ENCODE data around the gene JAG2. TPM values are rescaled to one million over a fixed set of nuclear protein-coding genes. Genes with fewer than 3 reads are reported as not detected.
"Not testable (repeated sequence)": the region's sequence is repeated elsewhere in the genome, so short reads cannot be mapped to it uniquely, and the experiment has no call there.

JAG2 gene
- total RNA-seq, 1 donor from 2014 or later, result 18.9 TPM

DNA sequence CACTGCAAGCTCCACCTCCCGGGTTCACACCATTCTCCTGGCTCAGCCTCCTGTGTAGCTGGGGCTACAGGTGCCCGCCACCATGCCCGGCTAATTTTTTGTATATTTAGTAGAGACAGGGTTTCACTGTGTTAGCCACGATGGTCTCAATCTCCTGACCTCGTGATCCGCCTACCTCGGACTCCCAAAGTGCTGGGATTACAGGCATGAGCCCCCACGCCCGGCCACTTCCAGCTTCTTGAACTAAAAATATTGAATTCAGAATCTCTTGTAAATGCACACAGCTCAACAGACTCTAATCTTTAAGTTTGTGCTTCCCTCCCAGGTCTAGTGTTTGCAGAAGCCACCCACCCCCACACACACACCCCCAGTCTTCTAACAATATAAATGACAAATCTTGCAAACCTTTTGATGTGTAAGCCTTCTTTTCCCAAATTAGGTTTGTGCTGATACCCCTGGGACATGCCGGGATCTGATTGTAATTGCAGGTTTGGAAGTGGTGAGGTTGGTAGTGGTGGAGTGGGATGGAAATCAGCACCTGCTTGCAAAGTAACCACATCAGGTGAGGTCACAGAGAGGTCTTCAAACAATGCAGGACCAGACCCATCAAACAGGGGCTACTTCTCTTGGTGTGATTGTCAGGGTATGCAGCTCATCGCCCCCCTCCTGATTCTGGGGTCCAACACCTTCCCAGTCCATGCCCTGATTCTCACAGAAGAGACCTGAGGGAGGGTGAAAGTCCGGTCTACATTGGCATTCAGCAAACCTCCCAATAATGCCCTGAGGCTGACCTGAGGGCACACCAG, 51.9 kb downstream of the JAG2 start:
- ATAC-seq, result no peak

DNA sequence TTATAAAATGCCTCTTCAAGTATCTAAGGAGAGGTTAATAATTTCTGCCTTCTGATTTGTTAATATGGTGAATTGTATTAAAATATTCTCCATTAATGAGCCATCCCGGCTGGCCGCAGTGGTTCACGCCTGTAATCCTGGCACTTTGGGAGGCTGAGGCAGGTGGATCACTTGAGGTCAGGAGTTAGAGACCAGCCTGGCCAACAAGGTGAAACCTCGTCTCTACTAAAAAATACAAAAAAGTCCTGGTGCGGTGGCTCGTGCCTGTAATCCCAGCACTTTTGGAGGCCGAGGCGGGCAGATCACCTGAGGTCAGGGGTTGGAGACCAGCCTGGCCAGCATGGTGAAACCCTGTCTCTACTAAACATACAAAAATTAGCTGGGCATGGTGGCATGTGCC, 59.3 kb downstream of the JAG2 start:
- not testable (repeated sequence) for ATAC-seq

DNA sequence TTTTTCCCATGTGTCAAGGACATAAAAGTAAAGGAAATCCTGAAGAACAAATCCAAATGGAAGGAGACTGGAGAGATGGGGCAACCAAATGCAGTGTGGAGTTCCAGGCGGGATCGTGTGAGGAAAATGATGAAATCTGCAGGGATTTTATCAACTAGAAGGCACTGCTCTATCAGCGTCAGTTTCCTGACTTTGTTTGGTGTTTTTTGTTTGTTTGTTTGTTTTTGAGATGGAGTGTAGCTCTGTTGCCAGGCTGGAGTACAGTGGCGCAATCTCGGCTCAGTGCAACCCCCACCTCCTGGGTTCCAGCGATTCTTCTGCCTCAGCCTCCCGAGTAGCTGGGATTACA, 60.1 kb downstream of the JAG2 start:
- ATAC-seq, result no peak

GRCh38 chr14:105107781-105108515, 60.6 kb downstream of the JAG2 start:
- ATAC-seq, result no peak

DNA sequence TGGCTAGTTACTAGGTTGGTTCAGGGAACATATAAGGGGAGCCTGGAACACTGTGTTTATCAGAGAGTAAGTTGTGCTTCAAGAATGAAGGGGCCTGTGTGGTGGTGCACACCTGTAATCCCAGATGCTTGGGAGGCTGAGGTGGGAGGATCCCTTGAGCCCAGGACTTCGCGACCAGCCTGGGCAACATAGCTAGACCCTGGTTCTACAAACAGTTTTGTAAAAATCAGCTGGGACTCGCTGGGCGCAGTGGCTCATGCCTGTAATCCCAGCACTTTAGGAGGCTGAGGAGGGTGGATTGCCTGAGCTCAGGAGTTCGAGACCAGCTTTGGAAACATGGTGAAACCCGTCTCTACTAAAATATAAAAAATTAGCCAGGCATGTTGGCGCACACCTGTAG, 61.2 kb downstream of the JAG2 start:
- ATAC-seq, result no peak

DNA sequence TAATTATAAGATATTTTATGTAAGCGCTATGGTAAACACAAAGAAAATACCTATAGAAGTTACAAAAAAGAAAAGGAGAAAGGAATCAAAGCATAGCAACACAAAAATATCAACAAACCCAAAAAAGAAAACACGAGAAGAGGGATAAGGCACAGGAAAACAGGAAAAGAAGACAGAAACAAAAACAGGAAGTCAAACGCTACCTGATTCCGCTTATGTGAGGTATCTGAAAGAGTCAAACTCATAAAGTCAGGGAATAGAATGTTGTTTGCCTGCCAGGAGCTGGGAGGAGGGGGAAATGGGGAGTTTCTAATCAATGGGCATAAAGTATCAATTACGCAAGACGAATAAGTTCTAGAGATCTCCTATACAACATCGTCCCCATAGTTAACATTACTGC, 63.4 kb downstream of the JAG2 start:
- ATAC-seq, result no peak

- ATAC-seq, result no peak
Measured at GRCh38 chr14:105102893-105103292, 65.7 kb downstream of the JAG2 start.

DNA sequence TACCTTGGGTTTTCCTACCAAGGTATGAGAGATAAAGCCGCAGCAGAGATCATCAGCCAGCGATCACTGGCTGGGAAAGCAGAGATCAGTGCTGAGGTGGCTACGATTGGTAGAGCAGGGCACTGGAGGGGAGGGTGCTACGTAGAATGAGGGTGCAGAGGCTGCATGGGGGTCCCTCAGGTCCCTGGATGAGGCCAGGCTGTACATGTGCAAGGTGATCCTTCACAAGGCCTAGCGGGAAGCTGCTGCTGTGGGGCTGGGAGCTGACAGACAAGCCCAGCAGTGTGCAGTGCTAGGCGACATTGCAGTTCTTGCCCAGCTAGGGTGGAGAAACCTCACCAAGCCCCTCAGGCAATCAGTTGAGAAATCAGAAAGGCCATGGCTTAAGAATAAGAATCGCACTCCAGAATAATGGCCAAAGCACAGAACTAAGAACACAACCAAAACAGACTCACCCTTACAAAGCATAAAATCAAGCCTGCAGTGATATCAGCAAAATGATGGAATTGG, 66.2 kb downstream of the JAG2 start:
- peak; percentile 37 for ATAC-seq

GRCh38 chr14:105100910-105101309, 67.7 kb downstream of the JAG2 start:
- no peak for ATAC-seq

GRCh38 chr14:105099778-105100177, 68.8 kb downstream of the JAG2 start:
- ATAC-seq, result no peak

DNA sequence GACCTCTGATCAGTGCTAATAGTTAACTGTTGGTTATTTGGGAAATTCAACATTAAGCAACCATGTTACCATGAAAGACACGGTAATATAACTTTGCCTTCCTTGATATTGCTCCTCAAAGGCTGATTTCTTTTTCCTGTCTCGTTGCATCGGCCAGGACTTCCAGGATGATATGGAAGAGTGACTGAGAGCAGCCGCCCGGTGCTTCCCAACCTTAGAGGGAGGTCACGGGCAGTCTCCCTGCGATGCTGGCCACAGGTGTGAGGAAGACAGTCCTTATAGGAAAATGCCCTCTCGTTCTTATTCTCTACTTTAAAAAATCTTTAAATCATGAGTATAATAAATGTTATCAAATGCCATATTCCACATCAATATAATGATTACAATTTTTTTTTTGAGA, 70.3 kb downstream of the JAG2 start:
- no peak for ATAC-seq

DNA sequence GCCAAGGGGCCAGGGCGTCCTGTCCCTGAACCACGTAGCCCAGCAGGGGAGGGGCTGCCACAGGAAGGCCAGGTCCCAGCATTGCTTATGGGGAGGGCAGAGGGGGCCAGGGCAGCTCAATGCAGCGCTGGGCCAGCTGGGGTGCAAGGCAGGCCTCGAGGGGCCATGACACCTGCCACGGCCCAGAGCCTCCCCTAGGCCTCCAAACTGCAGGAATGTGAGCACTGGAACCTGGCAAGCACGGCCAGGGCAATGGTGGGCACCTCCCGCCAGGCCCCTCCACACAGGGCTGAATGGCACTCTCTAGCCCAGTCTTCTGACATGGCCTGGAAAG, 70.8 kb downstream of the JAG2 start:
- no peak for ATAC-seq

DNA sequence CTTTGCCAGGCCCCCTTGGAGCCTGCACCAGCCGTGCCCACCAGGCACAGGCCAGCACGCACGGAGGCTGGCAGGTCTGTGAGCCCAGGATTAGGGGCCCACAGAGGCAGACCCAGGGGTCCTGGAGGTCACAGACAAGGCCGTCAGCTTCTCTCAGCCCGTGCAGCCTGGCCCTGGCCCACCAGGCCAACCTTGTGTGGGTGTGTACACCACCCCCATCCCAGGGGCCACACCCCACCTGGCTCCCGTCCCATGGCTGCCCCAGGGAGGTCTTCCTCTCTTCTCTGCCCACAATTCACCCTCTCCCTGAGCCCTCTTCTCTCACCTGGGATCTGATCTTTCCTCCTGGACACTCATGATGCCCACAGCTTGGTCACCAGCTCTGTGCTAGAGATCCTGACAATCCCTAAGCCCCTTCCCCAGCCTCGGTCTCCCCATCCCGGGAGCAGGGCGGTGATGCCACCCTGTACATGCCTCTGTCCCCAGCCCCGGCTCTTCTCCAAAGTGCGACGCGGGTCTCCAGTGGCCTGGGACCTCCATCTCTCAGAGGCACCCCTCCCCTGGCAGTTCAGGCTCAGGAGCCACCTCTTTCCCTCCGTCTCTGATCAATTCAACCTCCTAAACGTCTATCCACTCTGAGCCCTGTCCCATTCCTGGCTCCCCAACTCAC, 72.2 kb downstream of the JAG2 start:
- no peak for ATAC-seq

DNA sequence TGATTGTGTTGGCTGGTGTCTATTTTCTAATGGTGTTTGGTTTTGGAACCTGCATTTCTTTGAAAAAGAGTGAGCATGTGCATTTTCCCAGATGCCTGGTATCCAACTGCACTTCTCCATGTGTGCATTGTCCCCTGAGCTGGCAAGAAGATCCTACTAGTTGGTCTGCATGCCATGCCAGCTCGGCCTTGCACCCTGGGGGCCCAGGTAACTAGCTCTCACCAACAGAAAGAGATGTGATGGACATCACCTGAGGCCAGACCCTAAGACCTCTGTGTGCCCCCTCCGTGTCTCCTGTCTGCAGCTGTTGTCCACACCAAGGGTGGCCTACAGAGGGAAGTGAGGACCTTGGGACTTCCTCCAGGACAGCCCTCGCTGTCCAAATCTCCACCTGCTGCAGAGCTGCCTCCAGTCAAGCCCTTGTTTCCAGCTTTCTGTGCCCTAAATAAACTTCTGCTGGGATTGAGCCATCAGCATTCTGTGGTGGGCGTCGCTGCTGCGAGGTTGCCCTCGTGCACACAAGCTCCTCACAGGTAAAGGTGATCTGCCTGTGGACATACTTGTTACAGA, 73.3 kb downstream of the JAG2 start:
- ATAC-seq, result no peak

GRCh38 chr14:105094193-105094907, 74.2 kb downstream of the JAG2 start:
- ATAC-seq, result no peak

GRCh38 chr14:105093431-105094192, 75.0 kb downstream of the JAG2 start:
- peak; percentile 20 for ATAC-seq

DNA sequence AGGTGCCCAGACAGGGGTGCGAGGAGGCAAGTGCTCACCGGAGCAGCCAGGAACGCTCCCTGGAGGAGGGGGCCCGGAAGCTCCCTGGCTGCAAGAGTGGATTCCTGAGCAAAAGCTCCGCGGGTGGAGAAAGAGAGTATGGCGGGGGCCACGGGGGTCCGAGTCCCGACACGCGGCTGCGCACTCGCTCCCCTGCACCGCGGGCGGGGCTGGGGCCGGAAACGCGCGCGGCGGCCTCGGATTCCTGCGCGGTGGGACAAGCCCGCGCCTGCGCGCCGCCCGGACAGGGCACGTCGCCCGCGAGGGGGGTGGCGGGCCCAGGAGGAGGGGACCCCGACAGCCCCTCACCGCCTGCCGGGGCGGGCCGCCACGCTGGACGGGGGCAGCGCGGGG, 75.5 kb downstream of the JAG2 start:
- peak; percentile 3 for ATAC-seq

DNA sequence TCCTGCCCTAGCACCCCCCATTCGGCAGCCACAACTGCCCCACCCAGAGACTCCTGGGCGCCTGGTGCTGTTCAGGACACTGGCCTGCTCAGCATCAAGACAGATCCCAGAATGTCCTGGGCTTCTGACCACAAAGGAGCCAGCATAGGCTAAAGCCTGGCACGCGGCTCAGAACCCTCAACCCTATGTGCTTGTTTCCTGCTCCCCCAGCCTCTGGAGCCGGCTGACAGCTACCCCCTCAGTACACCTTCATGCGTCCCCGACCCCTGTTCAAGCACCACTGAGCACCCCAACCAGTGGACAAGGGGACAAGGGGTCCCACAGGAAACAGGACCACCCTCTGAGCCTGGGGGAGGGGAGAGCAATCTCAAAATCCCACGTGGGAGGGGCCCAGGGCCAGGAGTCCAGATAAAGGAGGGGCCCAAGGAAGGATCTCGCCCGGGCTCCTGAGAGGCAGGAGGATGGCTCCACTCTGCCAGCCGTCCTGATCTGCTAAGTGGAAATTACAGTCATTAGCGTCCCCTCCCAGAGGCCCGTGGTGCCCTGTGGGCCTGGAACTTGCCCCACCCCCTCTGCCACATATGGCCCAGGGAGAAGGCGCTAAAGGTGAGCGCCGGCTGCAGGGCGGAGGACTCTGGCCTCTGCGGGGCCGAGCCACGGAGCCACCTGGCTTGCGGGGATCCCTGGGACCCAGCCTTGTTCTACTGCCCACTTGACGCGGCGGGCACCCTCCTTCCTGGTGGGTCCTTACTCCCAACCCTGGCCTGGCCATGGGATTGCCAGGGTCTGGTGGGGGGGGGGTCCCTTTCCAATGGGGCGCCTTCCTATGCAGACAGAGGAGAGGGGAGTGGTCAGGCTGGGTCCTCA, 76.2 kb downstream of the JAG2 start:
- peak; percentile 1 for ATAC-seq

GRCh38 chr14:105091517-105092170, 76.9 kb downstream of the JAG2 start:
- peak; percentile 67 for ATAC-seq

DNA sequence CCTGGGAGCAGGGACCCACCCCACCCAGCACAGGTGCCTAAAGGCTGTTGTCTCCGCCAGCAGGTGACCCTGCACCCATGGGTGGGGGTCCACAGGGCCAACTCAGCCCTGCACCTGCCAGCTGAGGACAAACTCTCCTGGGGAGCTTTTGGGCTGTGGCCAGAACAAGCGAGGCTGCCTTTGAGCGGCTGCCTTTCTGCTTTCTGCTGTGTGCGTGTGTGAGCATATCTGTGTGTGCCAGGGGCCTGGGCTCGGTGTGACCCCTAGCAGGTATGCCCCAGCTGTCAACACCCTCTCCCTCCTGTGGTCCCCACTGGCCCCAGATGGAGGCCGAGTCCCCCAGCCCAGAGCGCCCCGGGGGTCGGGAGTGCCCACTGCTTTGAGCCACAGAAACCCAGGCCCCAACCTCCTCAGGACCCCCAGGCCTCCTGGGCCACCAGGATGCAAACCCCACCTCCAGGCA, 77.5 kb downstream of the JAG2 start:
- peak; percentile 0 for ATAC-seq
